ENCODE measurements around the gene RICTOR.
"Not testable (repeated sequence)": the region's sequence is repeated elsewhere in the genome, so short reads cannot be mapped to it uniquely, and the experiment has no call there.

Gene RICTOR

DNA sequence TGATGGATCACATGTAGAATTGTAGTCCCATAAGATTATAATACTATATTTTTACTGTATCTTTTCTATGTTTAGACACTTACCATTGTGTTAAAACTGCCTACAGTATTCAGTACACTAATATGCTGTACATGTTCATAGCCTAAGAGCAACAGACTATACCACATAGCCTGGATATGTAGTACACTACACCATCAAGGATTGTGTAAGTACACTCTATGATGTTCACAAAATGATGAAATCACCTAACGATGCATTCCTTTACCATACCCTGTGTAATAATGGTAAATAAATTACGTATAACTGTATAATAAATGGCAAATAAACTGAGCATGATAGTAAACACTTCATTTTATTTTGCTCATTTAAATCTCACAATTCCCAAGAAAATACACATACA, 60.3 kb downstream of the RICTOR start:
- no peak for DNase-seq (ENCODE audit: extremely low read depth in 1 of 2, low read depth in 1 of 2)

DNA sequence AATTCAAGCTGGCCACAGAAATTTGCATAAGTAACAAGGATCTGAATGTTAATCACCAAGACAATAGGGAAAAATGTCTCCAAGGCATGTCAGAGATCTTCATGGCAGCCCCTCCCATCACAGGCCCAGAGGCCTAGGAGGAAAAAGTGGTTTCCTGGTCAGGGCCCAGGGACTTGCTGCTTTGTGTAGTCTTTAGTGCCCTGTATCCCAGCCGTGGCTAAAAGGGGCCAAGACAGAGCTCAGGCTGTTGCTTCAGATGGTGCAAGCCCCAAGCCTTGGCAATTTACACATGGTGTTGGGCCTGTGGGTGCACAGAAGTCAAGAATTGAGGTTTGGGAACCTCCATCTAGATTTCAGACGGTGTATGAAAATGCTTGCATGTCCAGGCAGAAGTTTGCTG, 63.2 kb downstream of the RICTOR start:
- not testable (repeated sequence) for DNase-seq (ENCODE audit: extremely low read depth in 1 of 2, low read depth in 1 of 2)

DNA sequence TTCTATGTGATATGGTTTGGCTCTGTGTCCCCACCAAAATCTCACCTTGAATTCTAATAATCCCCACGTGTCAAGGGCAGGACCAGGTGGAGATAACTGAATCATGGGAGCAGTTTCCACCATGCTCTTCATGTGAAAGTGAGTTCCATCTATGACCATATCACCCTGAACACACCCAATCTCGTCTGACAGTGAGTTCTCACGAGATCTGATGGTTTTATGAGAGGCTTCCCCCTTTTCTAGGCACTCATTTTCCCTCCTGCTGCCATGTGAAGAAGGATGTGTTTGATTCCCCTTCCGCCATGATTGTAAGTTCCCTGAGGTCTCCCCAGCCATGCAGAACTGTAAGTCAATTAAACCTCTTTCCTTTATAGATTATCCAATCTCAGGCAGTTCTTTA, 64.2 kb downstream of the RICTOR start:
- DNase-seq (ENCODE audit: extremely low read depth in 1 of 2, low read depth in 1 of 2) = no peak

DNA sequence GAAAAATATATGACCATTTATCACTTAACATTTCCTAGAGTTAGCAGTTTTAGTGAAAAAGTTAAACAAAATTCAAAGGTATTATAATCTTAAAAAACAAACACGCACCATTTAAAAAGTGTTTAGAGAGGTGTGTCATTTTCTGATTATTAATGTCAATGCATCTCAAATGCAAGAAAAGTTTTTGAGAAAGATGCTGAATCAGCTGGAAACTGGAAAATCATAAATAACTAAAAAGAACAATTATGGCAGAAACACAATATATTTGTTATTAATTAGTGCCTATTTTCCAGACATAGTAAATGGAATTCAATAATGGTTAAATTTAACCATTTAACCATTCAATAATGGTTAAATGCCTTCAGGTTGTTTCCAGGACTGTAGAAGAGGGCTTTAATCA, 64.9 kb downstream of the RICTOR start:
- no peak for DNase-seq (ENCODE audit: extremely low read depth in 1 of 2, low read depth in 1 of 2)

DNA sequence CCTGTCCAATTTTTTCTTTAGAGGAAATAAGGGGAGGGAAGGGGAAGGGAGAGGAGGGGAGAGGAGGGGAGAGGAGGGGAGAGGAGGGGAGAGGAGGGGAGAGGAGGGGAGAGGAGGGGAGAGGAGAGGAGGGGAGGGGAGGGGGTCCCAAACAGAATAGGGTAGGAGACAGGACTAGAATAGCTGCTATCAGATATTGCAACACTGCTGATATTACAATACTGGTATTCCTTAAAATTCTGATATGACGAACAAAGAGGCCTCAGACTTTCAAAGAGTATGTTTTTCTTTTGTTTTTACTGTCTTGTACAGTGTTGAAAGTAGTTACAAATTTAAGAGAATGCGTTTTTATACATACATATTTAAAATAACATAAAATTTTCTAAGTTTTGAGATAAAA, 67.5 kb downstream of the RICTOR start:
- DNase-seq (ENCODE audit: extremely low read depth in 1 of 2, low read depth in 1 of 2) = no peak

DNA sequence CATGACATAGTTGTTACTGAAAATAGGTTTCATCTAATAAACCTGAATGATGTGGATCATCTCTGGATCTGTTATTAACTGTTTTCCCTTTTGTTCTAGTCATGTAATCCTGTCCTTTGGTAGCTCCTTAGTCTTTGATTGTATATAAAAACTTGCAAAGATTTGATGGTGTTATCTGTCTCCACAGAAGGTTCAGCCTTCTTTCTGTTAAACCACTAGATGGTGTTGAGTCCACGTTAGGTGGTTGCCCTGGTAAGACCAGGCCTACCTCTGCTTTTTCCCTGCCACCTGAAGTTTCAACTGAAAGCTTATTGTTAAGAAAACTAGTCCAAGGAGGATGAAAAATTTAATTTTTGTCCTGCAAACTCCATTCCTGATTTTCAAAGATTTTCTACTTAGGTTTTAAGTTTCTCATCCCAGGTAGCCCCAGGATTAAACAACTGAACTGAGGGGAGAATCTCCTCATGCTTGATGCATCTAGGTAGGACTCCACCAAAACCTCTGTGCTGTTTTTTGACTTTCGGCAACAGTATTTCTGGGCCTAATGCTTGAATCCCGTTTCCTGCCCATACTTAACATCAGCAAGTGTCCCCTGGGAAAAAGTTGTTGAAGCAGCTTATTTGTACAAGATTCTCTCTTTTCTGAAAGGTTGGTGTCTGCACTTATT, 68.5 kb downstream of the RICTOR start:
- DNase-seq (ENCODE audit: extremely low read depth in 1 of 2, low read depth in 1 of 2) = no peak

DNA sequence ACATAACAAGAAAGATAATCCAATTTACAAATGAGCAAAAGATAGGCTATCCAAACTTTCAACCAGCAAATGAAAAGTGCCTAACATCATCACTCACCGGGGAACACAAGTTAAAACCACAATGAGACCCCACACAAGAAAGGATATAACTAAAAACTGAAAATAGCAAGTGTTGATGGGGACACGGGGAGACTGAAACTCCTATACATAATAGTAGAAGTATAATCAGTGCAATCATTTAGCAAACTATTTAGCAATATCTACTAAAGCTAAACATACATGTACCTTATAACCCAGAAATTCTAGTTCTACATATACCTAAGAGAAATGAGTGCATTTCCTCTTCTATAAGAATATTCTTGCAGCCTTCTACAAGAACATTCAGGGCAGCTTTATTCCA, 72.5 kb downstream of the RICTOR start:
- DNase-seq (ENCODE audit: extremely low read depth in 1 of 2, low read depth in 1 of 2) = no peak

DNA sequence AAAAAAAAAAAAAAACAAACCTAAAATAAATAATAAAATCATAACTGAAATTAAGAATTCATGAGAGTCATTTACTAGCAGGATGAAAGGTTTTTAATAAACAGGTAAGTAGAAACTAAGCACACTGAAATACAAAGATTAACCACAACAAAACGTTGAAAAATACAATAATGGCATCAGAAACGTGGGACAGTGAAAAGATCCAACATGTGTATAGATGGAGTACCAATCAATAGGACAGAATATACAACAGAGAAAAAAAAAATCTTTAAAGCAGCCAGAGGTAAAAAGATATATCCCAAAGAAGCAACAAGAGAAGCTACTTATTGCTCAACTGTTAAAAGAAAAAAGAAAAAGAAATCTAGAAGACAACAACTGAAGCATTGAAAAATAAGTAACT, 75.2 kb downstream of the RICTOR start:
- DNase-seq (ENCODE audit: extremely low read depth in 1 of 2, low read depth in 1 of 2) = no peak

DNA sequence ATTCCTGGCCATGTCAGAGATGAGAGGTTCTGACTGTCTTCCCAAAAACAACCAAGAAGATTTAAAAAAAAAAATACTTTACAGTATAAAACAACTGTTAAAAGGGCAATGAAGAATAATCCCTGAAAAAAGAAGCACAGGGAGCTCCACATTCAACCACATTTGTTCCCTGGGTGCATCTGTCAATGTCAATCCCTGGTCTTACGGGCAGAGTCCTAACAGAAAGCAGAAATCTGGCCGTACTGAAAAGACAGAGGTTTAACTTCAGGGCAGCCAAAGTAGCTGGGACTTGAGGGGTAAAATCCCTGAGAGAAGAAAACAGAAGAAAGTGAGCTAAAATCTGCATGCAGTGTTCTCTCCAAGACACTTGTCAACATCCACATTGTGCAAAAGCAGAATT, 76.6 kb downstream of the RICTOR start:
- DNase-seq (ENCODE audit: extremely low read depth in 1 of 2, low read depth in 1 of 2) = no peak

DNA sequence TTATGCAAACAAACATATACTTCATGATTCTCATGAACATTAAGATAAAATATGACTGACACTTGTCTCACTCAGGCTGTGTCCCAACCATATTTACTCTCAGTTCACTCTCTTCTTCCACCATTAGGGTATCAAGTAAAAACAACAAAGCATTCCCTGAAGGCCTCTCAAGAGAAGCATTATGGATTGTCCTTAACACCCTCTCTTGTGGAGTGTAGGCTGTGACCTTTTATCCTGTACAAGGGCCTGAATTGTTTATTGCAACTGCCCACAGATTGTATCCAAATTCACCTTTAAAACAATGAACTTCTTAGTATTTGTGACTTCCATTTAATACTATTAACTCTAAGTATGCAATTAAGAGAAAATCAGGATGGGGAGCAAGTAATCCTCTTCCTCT, 78.1 kb downstream of the RICTOR start:
- no peak for DNase-seq (ENCODE audit: extremely low read depth in 1 of 2, low read depth in 1 of 2)

DNA sequence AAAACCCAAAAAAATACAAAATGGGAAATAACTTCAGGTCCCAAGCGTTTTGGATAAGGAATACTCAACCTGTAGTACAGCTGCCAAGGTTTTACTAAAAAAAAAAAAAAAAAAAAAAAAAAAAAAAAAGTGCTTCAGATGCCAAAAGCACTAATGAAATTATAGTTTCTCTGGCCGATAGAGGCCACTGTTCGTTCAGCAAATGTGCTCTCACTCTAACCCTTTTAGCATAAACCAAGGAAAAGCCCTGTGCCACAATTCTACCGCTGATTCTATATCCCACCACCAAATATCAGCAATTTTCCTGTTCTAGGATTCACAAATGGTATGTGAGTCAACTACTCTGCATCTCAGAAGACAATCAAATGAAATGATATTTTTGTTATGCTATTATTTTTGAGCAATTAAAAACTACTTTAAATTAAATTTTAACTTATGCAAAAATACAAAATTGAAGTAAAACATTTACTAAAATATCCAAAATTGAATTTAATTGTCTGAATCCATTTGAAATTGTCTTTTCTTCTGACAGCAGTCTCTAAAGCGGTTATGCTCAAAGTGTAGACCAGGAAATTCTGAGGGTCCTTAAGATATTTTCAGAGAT, 79.8 kb downstream of the RICTOR start:
- DNase-seq (ENCODE audit: extremely low read depth in 1 of 2, low read depth in 1 of 2) = no peak

DNA sequence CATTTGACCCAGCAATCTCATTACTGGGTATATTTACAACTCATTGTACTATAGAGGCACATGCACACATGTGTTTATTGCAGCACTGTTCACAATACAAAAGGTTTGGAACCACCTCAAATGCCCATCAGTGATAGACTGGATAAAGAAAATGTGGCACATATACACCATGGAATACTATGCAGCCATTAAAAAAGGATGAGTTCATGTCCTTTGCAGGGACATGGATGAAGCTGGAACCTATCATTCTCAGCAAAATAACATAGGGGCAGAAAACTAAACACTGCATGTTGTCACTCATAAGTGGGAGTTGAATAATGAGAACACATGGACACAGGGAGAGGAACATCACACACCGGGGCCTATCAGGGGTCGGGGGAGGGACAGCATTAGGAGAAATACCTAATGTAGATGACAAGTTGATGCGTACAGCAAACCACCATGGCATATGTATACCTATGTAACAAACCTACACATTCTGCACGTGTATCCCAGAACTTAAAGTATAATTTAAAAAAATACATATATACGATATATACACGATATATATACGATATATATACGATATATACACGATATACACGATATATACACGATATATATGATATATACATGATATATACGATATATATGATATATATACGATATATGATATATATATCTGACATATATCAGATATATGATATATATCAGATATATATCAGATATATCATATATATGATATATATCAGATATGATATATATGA, 84.1 kb downstream of the RICTOR start:
- not testable (repeated sequence) for DNase-seq (ENCODE audit: extremely low read depth in 1 of 2, low read depth in 1 of 2)

DNA sequence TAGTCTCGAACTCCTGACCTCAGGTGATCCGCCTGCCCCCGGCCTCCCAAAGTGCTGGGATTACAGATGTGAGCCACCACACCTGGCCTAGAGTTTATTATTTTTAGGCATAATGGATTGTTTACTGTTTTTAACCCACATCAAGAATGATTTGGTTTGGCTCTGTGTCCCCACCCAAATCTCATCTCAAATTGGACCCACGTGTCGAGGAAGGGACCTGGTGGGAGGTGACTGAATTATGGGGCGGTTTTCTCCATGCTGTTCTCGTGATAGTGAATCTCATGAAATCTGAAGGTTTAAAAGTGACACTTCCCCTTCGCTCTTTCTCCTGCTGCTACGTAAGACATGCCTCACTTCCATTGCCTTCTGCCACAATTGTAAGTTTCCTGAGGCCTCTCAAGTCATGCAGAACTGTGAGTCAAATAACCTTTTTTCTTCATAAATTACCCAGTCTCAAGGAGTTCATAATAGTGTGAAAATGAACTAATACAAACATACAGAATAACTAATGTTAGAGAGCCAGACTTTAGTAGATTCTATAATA, 88.2 kb downstream of the RICTOR start:
- DNase-seq (ENCODE audit: extremely low read depth in 1 of 2, low read depth in 1 of 2) = no peak

DNA sequence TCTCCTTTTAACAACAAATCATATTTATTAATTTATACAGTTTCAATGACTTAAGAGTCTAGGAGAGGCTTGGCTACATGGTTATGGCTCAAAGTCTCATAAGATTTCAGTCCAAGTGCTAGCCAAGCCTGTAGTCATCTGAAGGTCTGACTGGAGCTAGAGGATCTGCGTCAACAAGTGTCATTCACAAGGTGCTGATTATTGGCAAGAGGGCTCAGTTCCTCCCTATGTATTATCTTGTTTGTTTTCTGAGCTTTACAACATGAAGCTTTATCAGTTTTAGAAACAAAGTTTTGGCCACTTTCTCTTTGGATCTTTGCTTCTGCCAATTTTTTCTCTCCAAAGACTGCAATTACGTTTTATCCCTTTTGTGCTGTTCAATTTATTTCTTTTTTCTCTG, 94.7 kb downstream of the RICTOR start:
- no peak for DNase-seq (ENCODE audit: extremely low read depth in 1 of 2, low read depth in 1 of 2)

DNA sequence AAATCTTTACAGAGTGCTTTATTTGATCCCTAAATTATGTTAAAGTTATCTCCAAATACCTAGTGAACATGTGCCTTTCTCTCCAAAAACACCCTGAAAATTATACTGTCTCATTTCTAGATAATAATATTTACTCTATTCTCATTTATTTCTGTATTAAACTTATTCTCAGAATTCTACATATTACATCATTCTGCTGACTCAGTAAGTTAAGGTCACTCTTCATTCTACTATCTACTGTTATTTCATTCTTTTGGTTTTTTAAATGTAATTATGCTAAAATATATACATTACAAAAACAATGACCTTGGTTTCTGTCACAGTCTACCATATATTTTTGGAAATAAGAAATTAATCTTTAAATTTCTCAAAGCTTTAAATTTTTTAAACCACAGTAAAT, 96.2 kb downstream of the RICTOR start:
- no peak for DNase-seq (ENCODE audit: extremely low read depth in 1 of 2, low read depth in 1 of 2)

DNA sequence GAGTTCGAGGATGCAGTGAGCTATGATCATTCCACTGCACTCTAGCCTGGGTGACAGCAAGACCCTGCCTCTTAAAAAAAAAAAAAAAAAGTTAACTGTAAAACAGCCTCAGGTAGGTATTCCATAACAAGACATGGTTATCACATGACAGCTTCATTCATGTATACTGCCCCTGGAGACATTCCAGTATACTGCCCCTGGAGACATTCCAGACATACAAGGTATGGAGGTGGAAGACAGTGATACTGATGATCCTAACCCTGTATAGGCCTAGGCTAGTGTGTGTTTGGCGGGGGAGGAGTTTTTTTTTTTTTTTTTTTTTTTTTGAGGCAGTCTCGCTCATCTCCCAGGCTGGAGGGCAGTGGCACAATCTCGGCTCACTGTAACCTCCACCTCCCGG, 105.5 kb downstream of the RICTOR start:
- no peak for DNase-seq (ENCODE audit: extremely low read depth in 1 of 2, low read depth in 1 of 2)

DNA sequence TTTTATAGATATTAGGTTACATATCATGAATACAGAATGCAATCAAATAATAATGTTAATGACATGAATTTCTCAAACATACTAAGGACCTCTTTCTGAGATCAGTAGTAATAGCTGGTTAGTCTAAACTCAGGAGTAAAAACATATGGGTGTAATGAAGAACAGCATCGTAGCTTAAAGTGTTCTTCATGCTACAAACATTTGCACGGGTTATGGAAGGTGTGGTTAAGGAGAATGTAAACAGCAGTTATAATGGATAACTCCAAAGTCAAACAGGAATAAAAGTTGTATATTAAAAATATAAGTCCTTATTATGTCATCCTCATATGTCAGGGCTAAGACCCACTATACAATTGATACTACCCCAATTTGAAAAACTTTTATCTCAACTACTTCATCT, 112.5 kb downstream of the RICTOR start:
- DNase-seq (ENCODE audit: extremely low read depth in 1 of 2, low read depth in 1 of 2) = no peak

DNA sequence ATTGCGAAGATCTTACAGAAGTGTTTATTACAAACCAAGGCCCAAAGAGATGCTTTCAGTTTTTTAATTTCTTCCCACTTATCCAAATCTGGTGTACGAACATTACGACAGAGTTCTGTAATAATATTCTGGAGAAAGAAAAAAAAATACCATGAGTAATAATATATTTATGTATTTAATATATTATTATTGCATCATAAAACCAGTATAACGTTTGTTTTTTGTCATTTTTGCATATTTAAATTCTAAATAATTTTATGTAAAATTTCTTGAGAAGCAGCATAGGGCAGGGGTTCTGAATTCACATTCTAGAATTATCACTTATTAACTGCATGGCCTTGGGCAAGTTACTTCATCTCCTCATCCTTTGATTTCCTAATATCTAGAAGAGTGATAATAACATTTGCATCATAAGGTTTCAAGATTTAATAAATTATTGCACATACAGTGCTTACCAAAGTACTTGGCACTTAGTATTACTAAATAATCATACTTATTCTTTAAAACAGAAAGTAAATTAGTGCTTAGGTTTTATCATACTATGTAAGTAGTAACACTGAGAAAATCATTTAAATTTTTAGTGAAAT, 120.7 kb downstream of the RICTOR start:
- no peak for DNase-seq (ENCODE audit: extremely low read depth in 1 of 2, low read depth in 1 of 2)

DNA sequence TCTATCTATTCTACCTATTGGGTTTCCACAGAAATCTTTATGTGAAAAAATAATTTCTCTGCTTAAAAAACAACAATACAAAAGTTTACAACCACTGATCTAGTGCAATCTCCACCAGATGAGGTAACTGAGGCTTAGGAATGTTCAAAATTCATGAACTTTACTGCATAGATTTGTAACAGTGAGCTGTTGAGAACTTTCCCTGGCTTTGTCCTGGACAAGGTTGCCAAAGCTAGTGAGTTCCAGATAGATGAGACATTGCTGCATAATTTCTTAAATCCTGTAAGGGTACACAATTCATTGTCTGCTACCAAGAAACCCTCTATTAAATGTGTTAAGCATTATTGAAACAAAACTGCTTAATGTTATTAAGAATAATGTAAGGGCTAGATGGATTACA, 125.7 kb downstream of the RICTOR start:
- no peak for DNase-seq (ENCODE audit: extremely low read depth in 1 of 2, low read depth in 1 of 2)

DNA sequence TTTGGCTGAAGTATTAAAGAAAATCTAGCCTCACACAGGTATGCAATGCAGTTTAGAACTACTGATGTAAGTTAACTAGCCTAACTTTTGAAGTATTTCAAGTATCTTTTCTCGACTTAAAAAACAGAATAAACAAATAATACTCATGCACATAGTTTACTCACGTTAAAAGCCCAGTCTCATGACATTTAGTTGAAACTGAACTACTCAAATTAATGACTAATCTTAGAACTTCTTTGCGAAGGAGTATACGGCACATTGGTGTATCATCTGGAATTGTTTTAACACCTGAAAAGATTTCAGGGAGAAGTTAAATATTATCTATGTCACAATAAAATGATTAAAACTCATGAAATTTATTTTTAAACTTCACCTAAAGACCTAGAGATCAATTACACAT, 129.9 kb downstream of the RICTOR start:
- DNase-seq (ENCODE audit: extremely low read depth in 1 of 2, low read depth in 1 of 2) = no peak

DNA sequence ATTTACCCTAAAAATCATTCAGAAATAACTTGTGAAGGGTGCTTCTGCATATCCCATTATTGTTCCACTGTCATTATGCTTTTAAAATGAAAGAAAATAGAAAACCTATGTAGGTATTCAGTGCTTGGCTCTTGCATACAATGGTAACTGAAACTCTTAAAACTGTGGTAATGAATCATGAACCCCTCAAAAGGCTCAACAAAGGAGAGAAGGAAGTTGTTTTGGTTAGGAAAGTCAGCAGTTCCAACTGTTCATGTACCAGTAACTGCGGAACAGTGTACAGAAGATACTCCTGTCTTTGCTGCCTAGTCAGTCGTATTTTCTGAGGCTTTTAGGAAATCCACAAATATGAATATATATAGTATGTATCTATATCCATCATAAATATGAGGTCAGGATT, 132.3 kb downstream of the RICTOR start:
- no peak for DNase-seq (ENCODE audit: extremely low read depth in 1 of 2, low read depth in 1 of 2)

All from activated CD8-positive, alpha-beta memory T cell treated with anti-CD3 and anti-CD28 coated beads for 1 hour (primary cell).